Measurements from ENCODE around the gene MAT2B. TPM values are rescaled to one million over a fixed set of nuclear protein-coding genes. Genes with fewer than 3 reads are reported as not detected.

Gene MAT2B
- total RNA-seq, 1 experiment from 2014 or later = 55.7 TPM

DNA sequence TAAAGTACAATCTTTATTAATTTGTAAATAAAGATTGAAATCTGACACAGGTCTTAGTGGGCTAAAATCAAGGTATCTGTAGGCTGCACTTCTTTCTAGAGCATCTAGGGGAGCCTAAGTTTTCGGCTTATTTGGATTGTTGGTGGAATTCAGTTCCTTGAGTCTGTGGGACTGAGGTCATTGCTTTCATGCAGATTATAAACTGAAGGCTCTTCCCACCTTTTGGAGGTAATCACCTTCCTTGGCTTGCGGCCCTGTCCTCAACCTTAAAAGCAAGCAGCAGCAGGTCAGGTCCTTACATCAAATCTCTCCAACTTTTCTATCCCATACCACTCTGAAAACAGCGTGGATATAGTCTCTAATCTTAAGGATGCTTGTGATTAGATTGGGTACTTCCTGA, 25.9 kb downstream of the MAT2B start:
- ATAC-seq (peak; percentile 60), DNase-seq (ENCODE audit: low spot score) (no peak)
- Mint-ChIP-seq H3K4me3 (no peak overlapping the region), H3K4me1 (peaks cover 50% of the 10 kb centered on the region), H3K36me3 (no peaks in the 10 kb centered on the region), H3K27me3 (ENCODE audit: low read depth) (no peaks in the 10 kb centered on the region), H3K27ac (no peak overlapping the region), H3K9me3 (peaks cover 7% of the 10 kb centered on the region)
- TF ChIP-seq TCF7 (CRISPR knock-in tag; IDR thresholded peaks at IDR 0.05; ENCODE audit: low read depth) = no peak
- TF ChIP-seq, protein P1, sequence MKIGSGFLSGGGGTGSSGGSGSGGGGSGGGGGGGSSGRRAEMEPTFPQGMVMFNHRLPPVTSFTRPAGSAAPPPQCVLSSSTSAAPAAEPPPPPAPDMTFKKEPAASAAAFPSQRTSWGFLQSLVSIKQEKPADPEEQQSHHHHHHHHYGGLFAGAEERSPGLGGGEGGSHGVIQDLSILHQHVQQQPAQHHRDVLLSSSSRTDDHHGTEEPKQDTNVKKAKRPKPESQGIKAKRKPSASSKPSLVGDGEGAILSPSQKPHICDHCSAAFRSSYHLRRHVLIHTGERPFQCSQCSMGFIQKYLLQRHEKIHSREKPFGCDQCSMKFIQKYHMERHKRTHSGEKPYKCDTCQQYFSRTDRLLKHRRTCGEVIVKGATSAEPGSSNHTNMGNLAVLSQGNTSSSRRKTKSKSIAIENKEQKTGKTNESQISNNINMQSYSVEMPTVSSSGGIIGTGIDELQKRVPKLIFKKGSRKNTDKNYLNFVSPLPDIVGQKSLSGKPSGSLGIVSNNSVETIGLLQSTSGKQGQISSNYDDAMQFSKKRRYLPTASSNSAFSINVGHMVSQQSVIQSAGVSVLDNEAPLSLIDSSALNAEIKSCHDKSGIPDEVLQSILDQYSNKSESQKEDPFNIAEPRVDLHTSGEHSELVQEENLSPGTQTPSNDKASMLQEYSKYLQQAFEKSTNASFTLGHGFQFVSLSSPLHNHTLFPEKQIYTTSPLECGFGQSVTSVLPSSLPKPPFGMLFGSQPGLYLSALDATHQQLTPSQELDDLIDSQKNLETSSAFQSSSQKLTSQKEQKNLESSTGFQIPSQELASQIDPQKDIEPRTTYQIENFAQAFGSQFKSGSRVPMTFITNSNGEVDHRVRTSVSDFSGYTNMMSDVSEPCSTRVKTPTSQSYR (CRISPR knock-in tag; IDR thresholded peaks at IDR 0.05) = no peak
- CTCF ChIA-PET = no interaction called here
- POLR2A ChIA-PET = no interaction called here

DNA sequence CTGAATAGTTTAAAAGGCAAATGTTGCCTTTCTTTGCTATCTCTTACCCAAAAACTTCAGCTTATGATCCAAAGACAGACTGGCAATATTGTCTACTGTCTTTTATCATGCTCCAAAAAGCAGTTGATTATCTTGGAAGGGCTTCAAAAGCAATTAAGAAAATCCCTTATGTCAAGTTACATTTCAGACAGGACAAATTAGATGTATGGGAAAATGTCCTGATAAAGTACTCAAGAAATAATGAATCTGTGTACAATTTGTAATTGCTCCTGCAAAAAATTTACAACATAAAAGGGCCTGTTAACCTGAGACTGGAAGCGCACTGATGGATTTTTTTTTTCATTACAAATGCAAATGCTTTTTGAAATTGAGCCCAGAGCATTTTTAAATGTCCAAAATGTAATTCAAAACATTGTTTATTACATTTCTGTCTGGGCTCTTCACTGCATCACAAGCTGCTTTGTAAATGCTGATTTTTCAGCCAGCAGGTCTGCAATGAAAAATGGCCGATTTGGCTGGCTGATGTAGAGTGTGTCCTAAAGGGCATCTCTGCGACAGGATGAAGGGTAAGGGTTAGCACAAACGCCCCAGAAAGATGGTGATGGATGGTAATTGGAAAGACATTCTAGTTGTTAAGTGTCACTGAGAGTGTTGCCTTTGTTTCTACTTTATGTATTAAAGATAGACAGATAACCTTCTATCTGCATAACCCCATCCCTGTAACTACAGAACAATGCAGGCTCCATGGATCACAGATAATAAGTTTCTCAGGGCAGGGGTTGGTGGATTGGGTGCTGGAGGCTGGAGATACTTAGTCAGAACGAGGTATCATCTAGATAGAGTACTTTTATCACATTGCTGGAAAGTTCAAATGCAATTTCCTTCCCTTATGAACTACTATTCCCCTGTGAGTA, 27.0 kb downstream of the MAT2B start:
- peaks cover 50% of the 10 kb centered on the region for H3K4me1 Mint-ChIP-seq
- ChIA-PET POLR2A (interaction anchor here (0.7 kb wide), 1 partner anchor 18 kb away, joined by 3 read pairs; no protein-coding TSS in a partner anchor), CTCF (no interaction called here)
- H3K9me3 Mint-ChIP-seq = peaks cover 13% of the 10 kb centered on the region
- H3K27ac Mint-ChIP-seq = peak overlapping the region; percentile 88
- peak overlapping the region; percentile 9 for H3K4me3 Mint-ChIP-seq
- H3K27me3 Mint-ChIP-seq (ENCODE audit: low read depth) = no peaks in the 10 kb centered on the region
- DNase-seq (ENCODE audit: low spot score) (no peak), ATAC-seq (no peak)
- no peaks in the 10 kb centered on the region for H3K36me3 Mint-ChIP-seq
- TF ChIP-seq KAT7 (CRISPR knock-in tag; IDR thresholded peaks at IDR 0.05; ENCODE audit: borderline replicate concordance) = no peak
- TF ChIP-seq CREB1 (CRISPR knock-in tag; IDR thresholded peaks at IDR 0.05) = no peak
- TF ChIP-seq HMGA2 (CRISPR knock-in tag; IDR thresholded peaks at IDR 0.05) = no peak
- no peak for TF ChIP-seq RORB (CRISPR knock-in tag; IDR thresholded peaks at IDR 0.05)

DNA sequence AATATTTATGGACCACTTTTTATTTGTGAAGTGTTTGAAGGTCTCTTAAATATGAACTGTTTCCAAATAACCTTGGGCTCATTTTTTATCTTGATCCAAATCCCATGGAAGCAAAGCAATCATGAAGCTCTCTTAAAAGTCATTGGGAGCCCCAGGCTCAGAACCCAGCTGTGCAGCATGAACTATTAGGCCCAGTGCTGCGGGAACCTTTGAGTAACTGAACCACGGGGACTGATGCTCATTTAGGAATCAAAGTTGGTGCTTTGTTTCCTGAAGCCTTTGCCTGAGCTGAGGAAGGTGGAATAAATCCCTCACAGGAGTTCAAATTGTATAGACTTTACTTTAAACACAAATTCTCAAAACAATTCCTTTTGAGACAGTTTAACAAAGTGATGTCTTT, 27.8 kb downstream of the MAT2B start:
- Mint-ChIP-seq H3K4me3 (peak overlapping the region; percentile 9; the same call in 1 of the 2 replicates), H3K27me3 (ENCODE audit: low read depth) (no peaks in the 10 kb centered on the region), H3K4me1 (peaks cover 50% of the 10 kb centered on the region), H3K36me3 (no peaks in the 10 kb centered on the region), H3K9me3 (peaks cover 10% of the 10 kb centered on the region), H3K27ac (peak overlapping the region; percentile 88)
- ATAC-seq (peak; percentile 9), DNase-seq (ENCODE audit: low spot score) (no peak)
- TF ChIP-seq ZNF317 (CRISPR knock-in tag; IDR thresholded peaks at IDR 0.05; ENCODE audit: borderline replicate concordance, low read depth) (no peak), SP1 (CRISPR knock-in tag; conservative IDR thresholded peaks at IDR 0.05) (no peak), TCF7 (CRISPR knock-in tag; IDR thresholded peaks at IDR 0.05; ENCODE audit: low read depth) (no peak), SMAD3 (CRISPR knock-in tag; IDR thresholded peaks at IDR 0.05; ENCODE audit: borderline replicate concordance) (no peak)
- TF ChIP-seq, protein P2, sequence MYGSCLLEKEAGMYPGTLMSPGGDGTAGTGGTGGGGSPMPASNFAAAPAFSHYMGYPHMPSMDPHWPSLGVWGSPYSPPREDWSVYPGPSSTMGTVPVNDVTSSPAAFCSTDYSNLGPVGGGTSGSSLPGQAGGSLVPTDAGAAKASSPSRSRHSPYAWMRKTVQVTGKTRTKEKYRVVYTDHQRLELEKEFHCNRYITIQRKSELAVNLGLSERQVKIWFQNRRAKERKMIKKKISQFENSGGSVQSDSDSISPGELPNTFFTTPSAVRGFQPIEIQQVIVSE (CRISPR knock-in tag; IDR thresholded peaks at IDR 0.05; ENCODE audit: borderline replicate concordance) = no peak
- POLR2A ChIA-PET = interaction anchor here (0.7 to 1.0 kb wide), 3 partner anchors 11 to 28 kb away, joined by 3 read pairs; partner anchors contain the start of gene MAT2B
- CTCF ChIA-PET = interaction anchor here (0.9 kb wide), 1 partner anchor 22 kb away, joined by 3 read pairs; no protein-coding TSS in a partner anchor

DNA sequence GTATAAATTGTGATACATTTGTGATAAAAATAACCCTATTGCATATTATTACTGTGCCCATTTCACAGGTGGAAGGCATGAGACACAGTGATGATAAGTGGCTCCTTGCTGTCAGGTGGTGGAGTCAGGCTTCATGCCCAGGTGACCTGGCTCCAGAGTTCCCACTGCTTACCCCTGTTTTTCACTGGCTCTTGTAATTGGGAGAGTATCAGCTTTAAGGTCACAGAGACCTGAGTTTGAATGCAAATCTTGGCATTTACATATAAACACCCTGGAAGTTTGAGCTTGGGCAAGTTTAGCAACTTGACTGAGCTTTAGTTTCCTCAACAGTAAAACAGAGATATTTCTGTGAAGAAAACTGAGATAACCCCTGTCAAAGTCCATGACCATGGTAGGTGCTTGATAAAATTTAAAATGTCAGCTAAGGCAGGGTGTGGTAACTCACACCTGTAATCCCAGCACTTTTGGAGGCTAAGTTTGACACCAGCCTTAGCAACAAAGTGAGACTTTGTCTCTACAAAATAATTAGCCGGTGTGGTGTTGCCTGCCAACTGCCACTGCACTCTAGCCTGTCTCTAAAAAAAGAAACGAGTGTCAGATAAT, 29.2 kb downstream of the MAT2B start:
- no peaks in the 10 kb centered on the region for H3K27me3 Mint-ChIP-seq (ENCODE audit: low read depth)
- no peaks in the 10 kb centered on the region for H3K36me3 Mint-ChIP-seq
- DNase-seq (ENCODE audit: low spot score) (no peak), ATAC-seq (peak; percentile 85)
- H3K4me3 Mint-ChIP-seq = peak overlapping the region; percentile 26; the same call in 1 of the 2 replicates
- H3K9me3 Mint-ChIP-seq = peaks cover 10% of the 10 kb centered on the region
- ChIA-PET POLR2A (interaction anchor here (1.0 to 1.4 kb wide), 4 partner anchors 29 to 74 kb away, joined by 3 to 4 read pairs (median 4); partner anchors contain the start of genes HMMR and MAT2B), CTCF (interaction anchor here (0.9 to 1.0 kb wide), 3 partner anchors 29 to 126 kb away, joined by 3 to 6 read pairs (median 3); partner anchors contain the start of gene MAT2B)
- peaks cover 50% of the 10 kb centered on the region for H3K4me1 Mint-ChIP-seq
- H3K27ac Mint-ChIP-seq = peak overlapping the region; percentile 58
- TF ChIP-seq, protein P3, sequence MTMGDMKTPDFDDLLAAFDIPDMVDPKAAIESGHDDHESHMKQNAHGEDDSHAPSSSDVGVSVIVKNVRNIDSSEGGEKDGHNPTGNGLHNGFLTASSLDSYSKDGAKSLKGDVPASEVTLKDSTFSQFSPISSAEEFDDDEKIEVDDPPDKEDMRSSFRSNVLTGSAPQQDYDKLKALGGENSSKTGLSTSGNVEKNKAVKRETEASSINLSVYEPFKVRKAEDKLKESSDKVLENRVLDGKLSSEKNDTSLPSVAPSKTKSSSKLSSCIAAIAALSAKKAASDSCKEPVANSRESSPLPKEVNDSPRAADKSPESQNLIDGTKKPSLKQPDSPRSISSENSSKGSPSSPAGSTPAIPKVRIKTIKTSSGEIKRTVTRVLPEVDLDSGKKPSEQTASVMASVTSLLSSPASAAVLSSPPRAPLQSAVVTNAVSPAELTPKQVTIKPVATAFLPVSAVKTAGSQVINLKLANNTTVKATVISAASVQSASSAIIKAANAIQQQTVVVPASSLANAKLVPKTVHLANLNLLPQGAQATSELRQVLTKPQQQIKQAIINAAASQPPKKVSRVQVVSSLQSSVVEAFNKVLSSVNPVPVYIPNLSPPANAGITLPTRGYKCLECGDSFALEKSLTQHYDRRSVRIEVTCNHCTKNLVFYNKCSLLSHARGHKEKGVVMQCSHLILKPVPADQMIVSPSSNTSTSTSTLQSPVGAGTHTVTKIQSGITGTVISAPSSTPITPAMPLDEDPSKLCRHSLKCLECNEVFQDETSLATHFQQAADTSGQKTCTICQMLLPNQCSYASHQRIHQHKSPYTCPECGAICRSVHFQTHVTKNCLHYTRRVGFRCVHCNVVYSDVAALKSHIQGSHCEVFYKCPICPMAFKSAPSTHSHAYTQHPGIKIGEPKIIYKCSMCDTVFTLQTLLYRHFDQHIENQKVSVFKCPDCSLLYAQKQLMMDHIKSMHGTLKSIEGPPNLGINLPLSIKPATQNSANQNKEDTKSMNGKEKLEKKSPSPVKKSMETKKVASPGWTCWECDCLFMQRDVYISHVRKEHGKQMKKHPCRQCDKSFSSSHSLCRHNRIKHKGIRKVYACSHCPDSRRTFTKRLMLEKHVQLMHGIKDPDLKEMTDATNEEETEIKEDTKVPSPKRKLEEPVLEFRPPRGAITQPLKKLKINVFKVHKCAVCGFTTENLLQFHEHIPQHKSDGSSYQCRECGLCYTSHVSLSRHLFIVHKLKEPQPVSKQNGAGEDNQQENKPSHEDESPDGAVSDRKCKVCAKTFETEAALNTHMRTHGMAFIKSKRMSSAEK (CRISPR knock-in tag; IDR thresholded peaks at IDR 0.05; ENCODE audit: borderline replicate concordance) = no peak
- peak; percentile 89; the same call in 1 of the 2 replicates for TF ChIP-seq GTF2I (CRISPR knock-in tag; conservative IDR thresholded peaks at IDR 0.05)
- TF ChIP-seq ZNF317 (CRISPR knock-in tag; IDR thresholded peaks at IDR 0.05; ENCODE audit: borderline replicate concordance, low read depth) = no peak
- TF ChIP-seq, protein P4, sequence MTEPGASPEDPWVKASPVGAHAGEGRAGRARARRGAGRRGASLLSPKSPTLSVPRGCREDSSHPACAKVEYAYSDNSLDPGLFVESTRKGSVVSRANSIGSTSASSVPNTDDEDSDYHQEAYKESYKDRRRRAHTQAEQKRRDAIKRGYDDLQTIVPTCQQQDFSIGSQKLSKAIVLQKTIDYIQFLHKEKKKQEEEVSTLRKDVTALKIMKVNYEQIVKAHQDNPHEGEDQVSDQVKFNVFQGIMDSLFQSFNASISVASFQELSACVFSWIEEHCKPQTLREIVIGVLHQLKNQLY (CRISPR knock-in tag; IDR thresholded peaks at IDR 0.05) = no peak
- no peak for TF ChIP-seq ZNF138 (CRISPR knock-in tag; conservative IDR thresholded peaks at IDR 0.05)
- TF ChIP-seq, protein P5, sequence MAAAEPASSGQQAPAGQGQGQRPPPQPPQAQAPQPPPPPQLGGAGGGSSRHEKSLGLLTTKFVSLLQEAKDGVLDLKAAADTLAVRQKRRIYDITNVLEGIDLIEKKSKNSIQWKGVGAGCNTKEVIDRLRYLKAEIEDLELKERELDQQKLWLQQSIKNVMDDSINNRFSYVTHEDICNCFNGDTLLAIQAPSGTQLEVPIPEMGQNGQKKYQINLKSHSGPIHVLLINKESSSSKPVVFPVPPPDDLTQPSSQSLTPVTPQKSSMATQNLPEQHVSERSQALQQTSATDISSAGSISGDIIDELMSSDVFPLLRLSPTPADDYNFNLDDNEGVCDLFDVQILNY (CRISPR knock-in tag; IDR thresholded peaks at IDR 0.05) = no peak
